ENCODE results near the gene GATA1. TPM values are rescaled to one million over a fixed set of nuclear protein-coding genes. Genes with fewer than 3 reads are reported as not detected.

Gene GATA1
- not detected in 2 replicates for total RNA-seq

DNA sequence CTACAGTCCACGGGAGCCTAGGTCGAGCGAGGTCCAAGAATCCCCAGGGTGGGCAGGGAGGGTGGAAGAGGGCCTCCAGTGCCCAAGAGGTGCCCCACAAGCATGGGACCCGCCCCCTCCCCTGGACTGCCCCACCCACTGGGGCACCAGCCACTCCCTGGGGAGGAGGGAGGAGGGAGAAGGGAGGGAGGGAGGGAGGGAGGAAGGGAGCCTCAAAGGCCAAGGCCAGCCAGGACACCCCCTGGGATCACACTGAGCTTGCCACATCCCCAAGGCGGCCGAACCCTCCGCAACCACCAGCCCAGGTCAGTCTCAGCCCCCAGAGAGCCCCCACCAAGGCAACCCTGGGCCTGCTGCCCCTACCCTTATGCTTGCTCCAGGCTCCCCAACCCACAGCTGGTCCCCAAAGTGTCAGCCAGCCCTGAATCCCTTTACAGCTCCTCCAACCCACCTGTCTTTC, at the start of gene GATA1:
TSS of gene GATA1 (plus strand) at position 250 of the 460 bp plus-strand sequence. CDS start 4,520 bp downstream, outside the sequence.

DNA sequence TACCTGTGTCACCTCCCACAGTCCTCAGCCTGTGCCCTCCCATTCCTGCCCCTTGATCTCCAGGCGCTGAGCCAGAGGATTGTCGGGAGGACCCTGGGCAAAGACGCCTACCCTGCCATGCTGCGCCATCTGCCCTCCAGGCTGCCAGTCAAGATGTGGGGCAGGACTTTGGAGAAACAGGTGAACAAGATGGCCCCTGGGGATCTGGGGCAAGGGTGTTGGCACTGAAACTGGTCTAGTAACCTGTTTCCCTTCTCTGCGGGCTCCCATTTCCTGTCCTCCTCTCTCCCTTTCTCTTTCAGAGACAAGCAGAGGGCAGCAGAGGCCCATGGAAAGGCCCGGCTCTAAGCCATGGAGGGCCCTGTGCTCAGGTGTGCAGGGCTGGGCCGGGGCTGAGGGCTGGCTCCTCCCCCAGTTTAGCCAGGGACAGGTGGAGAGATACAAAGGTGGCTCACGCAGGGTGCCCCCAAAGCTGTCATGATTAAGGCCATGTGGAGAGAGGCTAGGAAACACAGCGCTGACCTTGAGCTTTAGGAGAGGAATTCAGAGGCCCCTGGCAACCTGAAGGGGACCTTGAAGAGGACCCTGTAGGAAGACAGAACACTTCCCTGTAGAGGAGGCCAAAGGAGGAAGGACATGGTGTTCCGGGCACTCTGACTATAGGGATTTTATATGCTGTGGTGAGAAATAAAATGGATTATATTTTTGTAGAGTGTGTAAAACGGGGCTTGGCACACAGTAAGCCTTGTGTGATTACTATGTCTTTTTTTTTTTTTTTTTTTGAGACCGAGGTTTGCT, 24.5 kb upstream of the GATA1 start, which contains the start of gene GLOD5:
TSS of gene GLOD5 (plus strand) at position 74 of the 798 bp plus-strand sequence. CDS start at position 118, 44 bp downstream.

DNA sequence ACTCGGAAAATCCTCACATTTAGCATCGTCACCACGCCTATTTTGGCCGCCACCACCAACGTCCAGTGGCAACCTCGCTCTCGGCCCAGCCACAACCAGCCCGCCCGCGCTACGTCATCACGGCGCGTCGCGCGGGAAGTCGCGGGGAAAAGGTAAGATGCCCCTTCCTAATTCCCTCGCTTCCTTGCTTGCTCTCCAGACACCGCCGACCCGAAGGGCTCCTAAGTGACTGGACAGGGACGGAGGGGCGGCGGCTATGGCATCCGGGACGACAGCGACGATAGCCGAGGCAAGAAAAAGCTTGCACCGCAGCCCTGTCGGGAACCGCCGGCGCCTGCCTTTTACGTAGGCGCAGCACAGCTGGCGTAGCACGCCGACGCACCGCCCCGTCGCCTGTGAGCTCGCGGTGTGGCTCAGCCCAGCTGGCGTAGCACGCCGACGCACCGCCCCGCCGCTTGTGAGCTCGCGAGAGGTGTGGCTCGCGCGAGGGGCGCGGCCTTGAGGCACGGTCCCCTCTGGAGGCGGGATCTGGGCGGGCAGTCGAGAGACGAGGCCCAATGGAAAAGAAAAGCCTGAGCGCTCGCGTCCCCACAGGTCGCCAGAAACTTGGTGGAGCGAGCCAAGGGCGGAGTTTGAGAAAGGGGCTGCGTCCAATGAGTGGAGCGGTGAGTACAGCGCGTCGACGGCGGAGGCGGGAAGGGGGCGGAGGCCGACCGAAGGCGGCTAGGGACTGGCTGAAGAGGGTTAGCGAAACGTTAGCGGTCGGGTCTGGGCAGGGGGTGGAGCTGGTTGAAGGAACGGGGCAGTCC, 15.1 kb downstream of the GATA1 start, which contains the start of gene HDAC6:
TSS of gene HDAC6 (plus strand) at position 788 of the 809 bp plus-strand sequence. CDS start 626 bp downstream, outside the sequence.

DNA sequence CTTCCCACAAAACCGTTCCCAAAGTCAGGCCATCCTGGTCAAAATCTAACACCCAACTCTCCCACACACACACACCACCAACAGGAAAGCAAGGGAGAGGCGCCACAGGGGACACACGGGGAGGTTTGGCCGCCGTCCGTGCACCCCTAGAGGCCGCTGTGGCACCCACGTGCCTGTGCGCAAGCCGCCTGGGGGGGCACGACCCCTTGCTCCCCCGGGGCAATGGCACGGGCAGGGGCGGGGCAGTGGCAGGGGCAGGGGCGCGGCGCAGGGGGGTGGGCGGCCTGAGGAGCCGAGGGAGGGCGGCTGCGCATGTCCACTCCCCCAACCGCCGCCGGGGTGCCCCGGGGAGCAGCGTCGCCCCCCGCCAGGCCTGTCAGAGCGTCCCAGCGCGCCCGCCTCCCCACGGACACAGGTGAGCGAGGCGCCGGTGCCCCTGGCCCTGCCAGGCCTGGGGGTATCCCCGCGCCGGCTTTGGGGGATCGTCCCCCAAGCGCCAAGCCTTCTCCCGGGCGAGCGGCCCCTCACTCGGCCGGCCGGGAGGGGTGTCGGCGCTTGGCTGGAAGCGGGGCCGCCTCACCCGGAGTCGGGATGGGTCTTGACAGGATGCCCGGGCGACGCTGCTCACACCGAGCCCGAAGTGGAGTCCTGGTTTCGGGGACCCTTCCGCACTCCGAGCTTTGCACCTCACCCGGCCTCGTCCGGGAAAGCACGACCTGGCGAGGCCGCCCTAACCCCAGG, 39.9 kb downstream of the GATA1 start, which contains the start of gene ERAS:
TSS of gene ERAS (plus strand) at position 379 of the 741 bp plus-strand sequence. CDS start 2,611 bp downstream, outside the sequence.

DNA sequence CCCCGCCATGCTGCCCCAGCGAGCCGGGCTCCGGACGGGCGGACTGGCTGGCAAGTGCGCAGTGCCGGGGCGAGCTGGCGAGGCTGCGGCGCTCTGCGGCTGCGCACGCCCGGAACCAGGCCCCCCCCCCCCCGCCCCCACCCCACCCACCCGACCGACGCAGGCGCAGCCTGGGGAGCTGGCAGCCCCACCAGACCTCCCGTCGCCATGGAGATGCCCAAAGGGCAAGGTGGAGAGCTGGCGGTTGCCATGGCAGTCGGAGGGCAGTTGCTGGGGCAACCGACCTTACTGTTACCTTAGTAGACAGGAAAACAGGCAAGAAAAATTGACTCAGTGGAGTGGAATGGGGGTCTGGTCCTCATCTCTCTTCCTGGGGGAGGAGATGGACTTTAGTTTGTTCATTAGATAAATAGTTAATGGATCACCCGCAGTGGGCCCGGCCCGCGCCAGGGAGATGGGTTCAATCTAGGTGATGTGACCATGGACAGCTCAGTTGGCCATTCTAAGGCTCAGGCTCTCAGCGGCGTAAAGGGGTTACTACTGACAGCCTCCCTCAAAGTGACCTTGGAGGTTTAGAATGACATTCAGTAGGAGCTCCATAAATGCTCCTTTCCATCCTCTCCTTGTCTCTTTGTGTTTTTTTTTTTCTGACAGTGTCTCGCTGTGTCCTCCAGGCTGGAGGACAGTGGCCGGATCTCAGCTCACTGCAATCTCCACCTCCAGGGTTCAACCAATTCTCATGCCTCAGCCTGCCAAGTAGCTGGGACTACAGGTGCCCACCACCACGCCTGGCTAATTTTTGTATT, 49.3 kb downstream of the GATA1 start, which contains the start of gene PCSK1N:
TSS of gene PCSK1N (minus strand) at position 87 of the 806 bp plus-strand sequence. CDS start at position 9, 78 bp downstream.

Other genes with a start within 250 kb of the GATA1 start
- gene TBC1D25, start 246.9 kb upstream of the GATA1 start, total RNA-seq, result 3.2 and 5.5 TPM in 2 replicates
- gene RBM3, start 212.1 kb upstream of the GATA1 start, total RNA-seq, result 88.0 and 97.1 TPM in 2 replicates
- 127 and 187 TPM in 2 replicates for gene WDR13, start 189.1 kb upstream of the GATA1 start, total RNA-seq
- gene WAS, start 102.8 kb upstream of the GATA1 start, total RNA-seq, result not detected in 2 replicates
- gene SUV39H1, start 89.9 kb upstream of the GATA1 start, total RNA-seq, result 0.64 and 1.9 TPM in 2 replicates
- gene GLOD5, start 24.8 kb upstream of the GATA1 start, total RNA-seq, result not detected in 2 replicates
- 31.3 and 36.9 TPM in 2 replicates for gene HDAC6, start 15.5 kb downstream of the GATA1 start, total RNA-seq
- not detected in 2 replicates for gene ERAS, start 39.9 kb downstream of the GATA1 start, total RNA-seq
- gene PCSK1N, start 49.0 kb downstream of the GATA1 start, total RNA-seq, result 0.21 and 2.9 TPM in 2 replicates
- 52.1 and 53.1 TPM in 2 replicates for gene TIMM17B, start 111.2 kb downstream of the GATA1 start, total RNA-seq
- gene PQBP1, start 111.3 kb downstream of the GATA1 start, total RNA-seq, result 39.9 and 47.7 TPM in 2 replicates
- 16.8 and 28.0 TPM in 2 replicates for gene SLC35A2, start 125.1 kb downstream of the GATA1 start, total RNA-seq
- gene PIM2, start 132.4 kb downstream of the GATA1 start, total RNA-seq, result 11.3 and 12.0 TPM in 2 replicates
- 21.9 and 22.6 TPM in 2 replicates for gene OTUD5, start 171.0 kb downstream of the GATA1 start, total RNA-seq
- gene KCND1, start 185.3 kb downstream of the GATA1 start, total RNA-seq, result 0.43 and 0.48 TPM in 2 replicates
- 12.4 and 23.4 TPM in 2 replicates for gene GRIPAP1, start 215.7 kb downstream of the GATA1 start, total RNA-seq